Liver (tissue), 2 donors: ENCODE results near the gene WDR45B.
"Not testable (repeated sequence)": the region's sequence is repeated elsewhere in the genome, so short reads cannot be mapped to it uniquely, and the experiment has no call there.

Experiments used
- CTCF ChIP-seq: fragments of 150-350 bp; IDR thresholded peaks from 2 replicates; pipeline ENCODE4 v1.5.1; 2017; ENCODE audit warnings: improper control_type of control experiment, low read depth, low read length; ENCODE audit not compliant: missing input control
- MAX ChIP-seq: IDR thresholded peaks from 2 replicates; pipeline ENCODE4 v1.6.1; 2016; ENCODE audit warnings: antibody characterized with exemption
- REST ChIP-seq: IDR thresholded peaks from 2 replicates; pipeline ENCODE4 v1.6.1; 2016; ENCODE audit warnings: antibody characterized with exemption, mild to moderate bottlenecking
- donor health status: healthy.

- TF ChIP-seq CTCF, MAX, REST: not testable (repeated sequence)
These were observed 72.5 kb downstream of the WDR45B start for GRCh38 chr17:82575581-82576221.
